Smooth muscle cell (in vitro differentiated cells): ENCODE measurements around the gene TOR3A. TPM values are rescaled to one million over a fixed set of nuclear protein-coding genes. Genes with fewer than 3 reads are reported as not detected.

Source experiments
- DNase-seq: peaks from one replicate; lab custom pipeline; 2025; ENCODE audit not compliant: unreplicated experiment; lab: John Stamatoyannopoulos, UW
- H2AFZ ChIP-seq: fragments of 200-600 bp; sonication (generic); 2 replicates; pipeline ENCODE4 v1.6.0; 2016; ENCODE audit warnings: antibody characterized with exemption, low read depth, mild to moderate bottlenecking
- H3F3A ChIP-seq: fragments of 200-600 bp; sonication (generic); 2 replicates; pipeline ENCODE4 v1.6.0; 2017; ENCODE audit warnings: antibody characterized with exemption, low read depth
- H3K27ac ChIP-seq: fragments of 200-600 bp; sonication (generic); 2 replicates; pipeline ENCODE4 v1.5.1; 2016; ENCODE audit warnings: low read depth, mild to moderate bottlenecking
- H3K27me3 ChIP-seq: fragments of 200-600 bp; sonication (generic); 2 replicates; pipeline ENCODE4 v1.6.1; 2016; ENCODE audit warnings: low read depth, mild to moderate bottlenecking
- H3K36me3 ChIP-seq: fragments of 200-600 bp; sonication (generic); 2 replicates; pipeline ENCODE4 v1.5.1; 2016; ENCODE audit warnings: low read depth
- H3K4me1 ChIP-seq: fragments of 200-600 bp; sonication (generic); 2 replicates; pipeline ENCODE4 v1.5.1; 2016; ENCODE audit warnings: low read depth
- H3K4me2 ChIP-seq: fragments of 200-600 bp; sonication (generic); 2 replicates; pipeline ENCODE4 v1.6.0; 2016; ENCODE audit warnings: mild to moderate bottlenecking
- H3K4me3 ChIP-seq: fragments of 200-600 bp; sonication (generic); 2 replicates; pipeline ENCODE4 v1.5.1; 2016; ENCODE audit warnings: mild to moderate bottlenecking
- H3K79me2 ChIP-seq: fragments of 200-600 bp; sonication (generic); 2 replicates; pipeline ENCODE4 v1.6.0; 2016; ENCODE audit warnings: low read depth, mild to moderate bottlenecking
- H3K9ac ChIP-seq: fragments of 200-600 bp; sonication (generic); 2 replicates; pipeline ENCODE4 v1.6.0; 2016; ENCODE audit warnings: low read depth
- H3K9me3 ChIP-seq: fragments of 200-600 bp; sonication (generic); replicated peaks from 2 replicates; pipeline ENCODE4 v1.5.1; 2016; ENCODE audit warnings: low read depth
- H4K20me1 ChIP-seq: fragments of 200-600 bp; sonication (generic); 2 replicates; pipeline ENCODE4 v1.6.0; 2016; ENCODE audit warnings: low read depth
- CTCF ChIP-seq: fragments of 200-600 bp; sonication (generic); IDR thresholded peaks from 2 replicates; pipeline ENCODE4 v1.5.1; 2017; ENCODE audit warnings: borderline replicate concordance, mild to moderate bottlenecking, antibody characterized with exemption; ENCODE audit not compliant: insufficient read depth, poor library complexity, severe bottlenecking
- WGBS: methylation state at CpG from one replicate; pipeline ENCODE4 v1.1.7; 2016; ENCODE audit warnings: low lambda C conversion rate; 5-methylcytosine and 5-hydroxymethylcytosine counted together
- polyA plus RNA-seq: library from polyadenylated mRNA; unstranded; fragments of >200 nt; fragmentation: Nextera tagmentation; extraction: Ambion mirVana; gene quantifications from 2 replicates; pipeline ENCODE4 v1.2.1, GENCODE V29; 2016
- total RNA-seq: library from RNA; depleted of rRNA; stranded (reverse); fragments of >200 nt; gene quantifications from 2 replicates; pipeline ENCODE4 v1.2.3, GENCODE V29; 2014

TOR3A gene
- total and polyA plus RNA-seq, 2 experiments from 2014 or later: 13.0 to 16.6 TPM

- no peak overlapping the region for H2AFZ ChIP-seq
- no peaks in the 10 kb centered on the region for H3K4me1 ChIP-seq
- no peak overlapping the region for H3K4me3 ChIP-seq
- H3K79me2 ChIP-seq: no peaks in the 10 kb centered on the region
- no peaks in the 10 kb centered on the region for H3K27me3 ChIP-seq
- H3K9me3 ChIP-seq: no peaks in the 10 kb centered on the region
- peaks cover 11% of the 10 kb centered on the region for H3K36me3 ChIP-seq
- H3F3A ChIP-seq: no peaks in the 10 kb centered on the region
- WGBS: 98% methylated on average over 4 of the region's 4 CpGs
- H4K20me1 ChIP-seq: peaks cover 17% of the 10 kb centered on the region
- no peak overlapping the region for H3K9ac ChIP-seq
- H3K4me2 ChIP-seq: no peak overlapping the region
- no peak for DNase-seq
- TF ChIP-seq CTCF: no peak
- no peak overlapping the region for H3K27ac ChIP-seq
Measured at GRCh38 chr1:179099891-179100290, 18.0 kb downstream of the TOR3A start.

GRCh38 chr1:179101566-179101965, 19.7 kb downstream of the TOR3A start:
- H3K36me3 ChIP-seq: peaks cover 4% of the 10 kb centered on the region
- H3K4me3 ChIP-seq: no peak overlapping the region
- no peak overlapping the region for H2AFZ ChIP-seq
- H3K9me3 ChIP-seq: no peaks in the 10 kb centered on the region
- no peak overlapping the region for H3K4me2 ChIP-seq
- H4K20me1 ChIP-seq: peaks cover 28% of the 10 kb centered on the region
- H3K27me3 ChIP-seq: no peaks in the 10 kb centered on the region
- no peak for TF ChIP-seq CTCF
- H3K9ac ChIP-seq: no peak overlapping the region
- no peaks in the 10 kb centered on the region for H3K4me1 ChIP-seq
- DNase-seq: no peak
- WGBS: 97% methylated on average over 4 of the region's 4 CpGs
- no peak overlapping the region for H3K27ac ChIP-seq
- no peaks in the 10 kb centered on the region for H3F3A ChIP-seq
- no peaks in the 10 kb centered on the region for H3K79me2 ChIP-seq

- H3K4me1 ChIP-seq: no peaks in the 10 kb centered on the region
- no peak for DNase-seq
- H3K9ac ChIP-seq: no peak overlapping the region
- no peak overlapping the region for H2AFZ ChIP-seq
- no peaks in the 10 kb centered on the region for H3K9me3 ChIP-seq
- H3K79me2 ChIP-seq: no peaks in the 10 kb centered on the region
- no peak overlapping the region for H3K4me3 ChIP-seq
- H3K27me3 ChIP-seq: no peaks in the 10 kb centered on the region
- TF ChIP-seq CTCF: no peak
- no peak overlapping the region for H3K27ac ChIP-seq
- H4K20me1 ChIP-seq: peaks cover 40% of the 10 kb centered on the region
- peaks cover 3% of the 10 kb centered on the region for H3K36me3 ChIP-seq
- H3K4me2 ChIP-seq: no peak overlapping the region
- WGBS: 100% methylated on average over 1 of the region's 1 CpG
- H3F3A ChIP-seq: no peaks in the 10 kb centered on the region
Measured at GRCh38 chr1:179103999-179104398, 22.1 kb downstream of the TOR3A start.

- TF ChIP-seq CTCF: no peak
- no peaks in the 10 kb centered on the region for H3K79me2 ChIP-seq
- no peaks in the 10 kb centered on the region for H3K9me3 ChIP-seq
- H3K4me1 ChIP-seq: no peaks in the 10 kb centered on the region
- H3K27me3 ChIP-seq: no peaks in the 10 kb centered on the region
- no peak overlapping the region for H2AFZ ChIP-seq
- WGBS: 97% methylated on average over 3 of the region's 3 CpGs
- no peak overlapping the region for H3K27ac ChIP-seq
- H3K9ac ChIP-seq: no peak overlapping the region
- H4K20me1 ChIP-seq: peaks cover 40% of the 10 kb centered on the region
- no peak for DNase-seq
- no peak overlapping the region for H3K4me2 ChIP-seq
- H3K4me3 ChIP-seq: no peak overlapping the region
- peaks cover 3% of the 10 kb centered on the region for H3K36me3 ChIP-seq
- no peaks in the 10 kb centered on the region for H3F3A ChIP-seq
Measured at GRCh38 chr1:179104611-179105250, 22.9 kb downstream of the TOR3A start.
